NCI-H82 treated with DMSO at 0.1 percent for 48 hours (cell line): ENCODE results near the gene TBC1D22A.
"Not testable (repeated sequence)": the region's sequence is repeated elsewhere in the genome, so short reads cannot be mapped to it uniquely, and the experiment has no call there.

Experiments used
- DNase-seq: peaks from one replicate; lab custom pipeline; 2025; ENCODE audit not compliant: unreplicated experiment; lab: John Stamatoyannopoulos, UW

Gene TBC1D22A

DNA sequence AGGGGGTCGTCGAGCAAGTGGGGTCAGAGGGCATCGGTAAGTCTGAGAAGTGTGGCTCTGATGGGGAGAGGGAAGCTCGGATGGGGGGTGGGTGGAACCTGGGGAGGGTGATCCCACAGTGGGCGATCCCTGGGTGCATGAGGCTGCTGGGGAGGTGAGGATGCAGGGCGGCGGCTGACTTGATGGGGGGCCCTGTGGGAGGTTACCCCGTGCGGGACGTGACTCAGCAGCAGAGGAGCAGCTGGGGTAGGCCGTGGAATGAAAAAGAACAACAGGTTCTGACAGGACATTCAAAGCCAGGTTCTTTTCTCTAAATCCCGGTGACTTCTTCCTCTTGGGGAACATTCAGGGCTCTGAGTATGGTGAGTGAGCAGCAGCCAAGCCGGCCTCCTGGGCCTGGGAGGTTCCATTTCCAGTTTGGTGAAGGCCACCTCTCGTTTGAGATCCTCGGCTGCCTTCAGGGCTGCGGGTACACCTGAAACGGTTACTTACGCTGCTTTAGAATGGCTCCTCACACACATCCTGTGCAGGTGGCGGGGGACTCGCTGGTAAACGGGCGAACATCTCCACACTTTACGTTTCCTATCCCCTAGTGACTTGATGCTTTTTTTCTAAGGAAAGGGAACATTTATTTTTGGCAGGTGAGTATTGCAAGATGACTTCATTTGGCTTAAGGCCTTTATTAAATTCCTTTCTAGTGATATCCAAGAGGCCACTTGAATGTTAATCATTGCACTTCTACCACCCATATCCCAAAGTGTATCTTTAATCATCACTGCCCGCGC lies 278.2 kb downstream of the TBC1D22A start:
- no peak for DNase-seq

DNA sequence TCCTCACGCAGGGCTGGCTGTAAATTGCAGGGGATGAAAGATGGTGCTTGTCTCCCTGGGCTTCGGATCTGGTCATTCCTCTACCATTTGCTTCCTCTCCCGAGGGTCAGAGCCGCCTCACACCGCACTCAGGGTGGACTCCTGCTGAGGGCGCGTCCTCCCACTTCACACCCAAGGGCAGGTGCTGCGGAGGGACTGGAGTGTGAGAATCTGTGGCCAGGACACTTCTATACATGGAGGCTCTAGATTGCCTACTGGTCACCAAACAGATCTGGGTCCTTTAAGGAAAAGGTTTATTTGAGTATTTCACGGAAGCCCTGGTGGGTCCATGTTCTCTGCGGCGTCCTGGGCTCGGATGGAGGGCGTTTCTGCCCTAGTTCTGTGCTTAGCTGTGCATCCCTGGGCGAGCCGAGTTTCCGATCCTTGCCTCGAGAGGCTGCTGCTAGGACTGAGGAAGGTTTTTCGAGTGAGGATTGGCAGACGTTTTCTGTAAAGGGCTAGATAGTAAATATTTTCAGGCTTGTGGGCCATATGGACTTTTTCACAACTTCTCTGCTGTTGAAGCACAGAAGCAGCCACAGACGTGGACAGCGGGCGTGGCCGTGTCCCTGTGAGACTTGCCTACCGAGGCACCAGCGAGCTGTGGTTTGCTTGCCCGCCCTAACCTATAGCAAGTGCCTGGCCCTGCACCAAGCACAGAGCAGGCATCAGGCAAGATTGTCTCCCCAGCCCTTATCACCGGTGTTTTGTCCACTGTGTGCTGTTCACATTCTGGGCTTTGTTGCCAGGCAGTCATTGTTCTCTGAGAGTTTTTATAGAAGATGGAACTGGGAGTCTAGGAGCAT lies 279.0 kb downstream of the TBC1D22A start:
- DNase-seq: no peak

DNA sequence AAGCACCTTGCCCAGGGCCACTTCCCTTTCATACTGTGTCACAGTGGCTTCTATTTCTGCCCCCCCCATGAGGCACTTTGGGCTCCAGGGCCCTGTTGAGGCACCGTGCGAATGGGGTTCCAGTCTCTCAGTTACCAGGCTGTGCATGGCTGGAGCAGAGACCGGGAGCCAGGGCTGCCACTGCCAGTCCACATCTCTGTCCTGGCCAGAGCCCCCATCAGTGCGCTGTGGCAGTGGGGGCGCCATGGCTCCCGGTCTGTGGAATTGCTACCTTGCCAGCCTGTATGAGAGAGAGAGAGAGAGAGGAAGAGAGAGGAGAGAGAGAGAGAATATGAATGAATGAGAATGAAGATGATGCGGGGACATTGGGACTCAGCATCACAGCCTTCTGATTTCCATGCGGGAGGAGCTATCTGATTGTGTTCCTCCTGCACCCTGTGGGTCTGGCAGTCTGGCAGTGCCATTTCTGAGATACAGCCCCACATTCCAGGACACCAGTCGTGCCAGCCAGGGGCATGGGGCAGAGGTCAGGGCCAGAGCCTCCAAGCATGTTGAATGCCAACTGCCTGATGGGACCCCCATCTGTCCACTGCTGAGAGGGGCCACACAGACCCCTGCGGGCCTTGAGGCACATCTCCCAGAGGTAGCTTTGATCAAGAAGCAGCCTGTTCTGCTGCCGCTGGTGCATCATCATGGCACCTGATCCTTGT lies 279.8 kb downstream of the TBC1D22A start:
- DNase-seq: no peak

DNA sequence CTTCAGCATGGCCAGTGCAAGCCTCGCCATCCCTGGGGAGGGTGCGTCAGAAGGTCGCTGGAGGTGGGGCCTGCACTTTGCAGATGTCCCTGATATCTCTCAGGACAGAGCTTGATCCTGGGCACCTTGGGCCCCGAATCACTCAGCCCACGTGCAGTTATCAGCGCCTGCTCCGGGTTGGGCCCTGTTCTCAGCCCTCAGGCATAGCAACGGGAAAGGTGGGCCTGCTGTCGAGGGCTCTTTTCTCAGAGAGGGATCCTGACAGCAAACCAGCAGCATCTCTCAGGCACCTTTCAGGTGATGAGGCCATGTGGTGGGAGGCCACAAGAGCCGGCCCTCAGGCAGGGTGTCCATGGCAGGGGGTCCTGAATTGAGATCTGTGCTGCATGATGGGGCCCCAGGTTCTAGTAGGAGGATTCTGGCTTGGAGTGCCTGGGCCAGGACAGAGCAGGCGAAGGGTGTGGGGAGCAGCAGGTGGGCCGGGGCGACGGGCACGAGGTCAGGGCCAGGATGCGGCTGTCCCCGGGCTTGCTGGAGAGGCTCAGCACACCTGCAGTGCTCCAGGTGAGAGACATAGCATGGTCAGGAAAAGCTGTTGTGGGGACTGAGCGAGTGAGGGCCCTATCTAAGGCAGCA lies 280.5 kb downstream of the TBC1D22A start:
- no peak for DNase-seq

DNA sequence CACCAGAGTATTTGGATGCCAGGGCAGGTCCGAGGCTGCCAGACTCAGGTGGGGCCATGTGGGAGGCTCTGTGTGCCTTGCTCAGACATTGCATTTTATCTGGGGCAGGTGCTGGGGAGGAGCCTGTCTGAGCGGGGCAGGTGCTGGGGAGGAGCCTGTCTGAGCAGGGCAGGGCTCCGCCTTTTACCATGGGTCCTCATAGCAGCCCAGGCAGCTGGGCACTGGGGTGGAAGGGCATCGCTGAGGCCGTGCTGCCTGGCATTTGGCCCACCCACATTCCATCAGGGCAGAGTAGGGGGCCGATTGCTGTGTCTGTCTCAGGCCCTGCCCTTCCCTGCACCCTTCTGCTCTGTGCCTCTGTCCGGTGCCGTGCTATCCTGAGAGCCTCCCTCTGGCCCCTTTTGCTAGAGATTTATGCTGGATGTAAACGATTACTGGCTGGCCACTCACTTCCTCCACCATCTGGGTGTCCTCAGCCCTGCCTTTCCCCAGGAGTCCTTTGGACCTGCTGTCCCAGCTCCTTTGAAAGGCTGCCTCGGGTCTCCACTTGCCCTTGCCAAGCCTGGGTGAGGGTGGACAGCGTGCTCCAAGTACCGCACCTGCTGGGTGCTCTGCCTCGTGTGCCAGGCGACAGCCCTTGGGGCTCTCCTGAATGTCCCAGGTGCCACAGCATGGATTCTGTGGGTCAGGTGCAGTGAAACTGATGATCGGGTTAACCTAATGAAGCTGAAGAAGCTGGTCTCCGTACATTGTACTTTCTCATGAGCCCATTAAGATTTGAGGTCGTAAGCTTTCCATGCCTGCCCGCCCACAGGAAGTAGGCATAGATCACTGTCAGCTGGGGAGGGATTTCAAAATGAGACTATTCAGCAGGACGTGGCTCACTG lies 281.6 kb downstream of the TBC1D22A start:
- no peak for DNase-seq

DNA sequence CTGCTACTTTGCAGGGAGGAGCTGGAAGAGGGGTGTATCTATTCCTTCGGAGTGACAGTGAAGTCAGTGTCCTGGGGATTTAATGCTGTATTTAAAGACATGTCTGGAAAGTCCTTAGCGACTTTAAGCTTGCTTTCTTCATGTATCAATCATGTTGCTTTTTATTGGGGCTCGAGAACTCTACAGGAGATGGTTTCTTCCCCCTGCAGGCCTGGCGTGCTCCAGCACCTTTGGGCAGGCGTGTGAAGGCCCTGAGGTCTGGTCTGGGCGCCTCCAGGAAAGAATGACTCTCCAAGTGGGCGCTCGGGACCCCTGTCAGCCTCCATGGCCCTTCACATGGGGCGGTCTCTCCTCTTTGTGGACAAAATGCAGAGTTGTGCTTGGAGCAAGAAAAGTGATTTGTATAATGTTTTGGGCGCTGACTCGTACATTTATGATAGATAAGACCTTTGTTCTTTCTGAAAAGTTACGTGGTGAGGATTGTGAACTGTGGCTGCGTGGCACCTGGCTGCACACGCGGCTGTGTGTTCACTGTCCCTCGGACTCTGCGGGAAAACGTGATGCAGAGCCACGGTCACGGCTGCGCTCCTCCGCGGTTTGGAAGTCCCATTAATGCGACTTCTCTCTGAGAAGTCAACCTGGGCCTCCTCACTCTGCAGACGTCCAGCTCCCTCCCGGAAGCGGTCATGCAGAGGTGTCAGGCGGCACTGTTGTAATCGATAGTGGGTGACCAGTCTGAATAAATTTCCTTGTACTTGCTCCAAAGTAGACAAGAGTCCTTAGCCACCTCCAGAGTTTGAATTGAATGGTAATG lies 282.5 kb downstream of the TBC1D22A start:
- DNase-seq: no peak

DNA sequence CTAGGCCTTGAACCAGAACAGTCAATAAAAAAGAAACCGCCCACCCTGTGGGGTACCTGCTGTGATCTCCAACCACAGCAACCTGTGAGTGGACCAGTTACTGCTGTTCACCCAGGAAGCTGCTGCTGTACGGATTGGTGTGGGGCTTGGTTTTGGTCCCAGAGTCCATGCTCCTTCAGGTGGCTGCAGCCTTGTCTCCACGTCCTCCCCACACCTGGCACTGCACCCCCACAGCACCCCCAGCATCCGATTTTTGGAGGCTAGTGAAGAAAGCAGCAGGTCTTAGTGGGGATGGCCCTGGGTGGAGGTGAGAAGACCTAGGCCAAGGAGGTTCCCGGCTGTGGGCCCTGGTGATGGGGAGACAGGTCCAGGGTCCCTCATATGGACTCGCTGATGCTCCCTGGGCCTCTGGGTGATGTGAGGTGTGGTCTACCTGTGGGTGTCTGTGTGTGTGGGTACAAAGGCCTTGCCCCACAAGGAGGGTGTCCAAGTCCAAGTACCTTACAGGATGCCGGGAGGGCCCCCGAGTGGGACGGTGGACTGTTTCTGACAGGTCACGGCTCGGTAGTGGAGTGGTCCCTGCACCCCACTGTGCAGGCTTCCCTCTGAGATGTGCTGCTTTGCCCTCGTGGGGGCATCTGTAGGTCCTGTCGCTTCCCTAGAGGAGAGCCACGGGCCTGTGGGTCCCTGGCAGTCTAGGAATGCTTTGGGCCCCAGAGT lies 283.4 kb downstream of the TBC1D22A start:
- no peak for DNase-seq

DNA sequence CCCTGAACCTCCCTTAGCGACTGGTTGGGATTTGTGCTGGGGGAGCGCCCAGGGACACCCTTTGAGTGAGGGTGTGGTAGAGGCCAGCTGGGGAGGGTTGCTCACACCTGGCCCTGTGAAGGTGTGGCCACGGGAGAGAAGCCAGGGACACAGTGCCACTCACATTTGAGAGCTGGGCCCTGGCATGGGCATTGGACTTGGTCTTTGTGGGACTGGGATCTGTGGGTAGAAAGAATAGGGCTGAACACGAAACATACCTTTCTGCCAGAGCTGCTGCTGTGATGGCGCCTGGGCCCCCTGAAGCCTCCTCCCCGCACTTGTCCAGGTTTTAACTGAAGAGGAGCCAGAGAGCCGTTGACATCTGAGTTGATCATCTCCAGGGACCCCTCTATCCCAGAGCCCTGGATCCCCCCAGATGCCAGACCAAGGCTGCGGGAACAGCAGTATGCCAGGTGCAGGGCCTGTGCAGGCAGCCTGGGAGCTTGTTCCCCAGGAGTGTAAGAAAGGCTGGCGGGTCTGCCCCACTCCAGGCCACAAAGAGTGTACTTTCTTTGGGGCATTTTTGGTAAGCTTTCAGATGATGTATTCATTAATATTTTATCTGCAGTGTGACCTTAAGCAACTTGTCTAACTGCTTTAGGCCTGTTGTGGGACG lies 284.1 kb downstream of the TBC1D22A start:
- DNase-seq: no peak

DNA sequence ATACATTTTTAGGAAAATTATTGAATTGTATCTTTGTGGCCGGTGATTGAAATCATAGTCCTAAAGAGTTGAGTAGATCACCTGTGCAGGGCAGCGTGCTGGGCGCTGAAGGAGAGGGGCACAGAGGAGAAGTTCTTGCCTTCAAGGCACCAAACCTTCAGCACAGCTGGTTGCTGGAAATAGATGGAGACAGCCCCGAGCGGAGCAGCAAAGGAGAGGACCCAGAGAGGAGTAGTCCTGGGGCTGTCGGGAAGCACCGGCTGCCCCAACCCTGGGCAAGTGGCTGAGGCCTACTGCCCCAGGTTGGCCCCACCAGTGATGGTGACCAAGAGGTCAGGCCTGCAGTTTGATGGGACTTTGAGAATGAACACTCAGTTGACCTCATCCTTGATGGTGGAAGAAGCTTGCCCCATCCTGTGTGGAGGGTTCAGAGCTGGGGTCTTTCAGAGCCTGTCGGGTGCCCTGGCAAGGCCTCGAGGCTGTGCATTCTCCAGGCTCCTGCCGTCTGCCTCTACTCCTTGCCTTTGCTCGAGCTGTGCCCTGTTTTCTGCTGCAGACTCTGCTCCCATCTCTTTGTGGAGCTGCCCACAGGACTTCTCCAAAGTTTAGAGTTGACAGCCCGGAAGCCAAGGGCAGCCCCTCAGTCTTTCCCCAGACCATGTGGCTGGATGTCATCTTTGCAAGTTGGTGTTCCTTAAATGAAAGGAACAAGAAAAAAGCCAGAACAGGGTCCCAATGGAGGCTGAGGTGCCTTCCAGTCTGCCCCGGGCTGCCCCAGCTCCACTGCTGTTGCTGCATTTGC lies 285.1 kb downstream of the TBC1D22A start:
- DNase-seq: no peak

DNA sequence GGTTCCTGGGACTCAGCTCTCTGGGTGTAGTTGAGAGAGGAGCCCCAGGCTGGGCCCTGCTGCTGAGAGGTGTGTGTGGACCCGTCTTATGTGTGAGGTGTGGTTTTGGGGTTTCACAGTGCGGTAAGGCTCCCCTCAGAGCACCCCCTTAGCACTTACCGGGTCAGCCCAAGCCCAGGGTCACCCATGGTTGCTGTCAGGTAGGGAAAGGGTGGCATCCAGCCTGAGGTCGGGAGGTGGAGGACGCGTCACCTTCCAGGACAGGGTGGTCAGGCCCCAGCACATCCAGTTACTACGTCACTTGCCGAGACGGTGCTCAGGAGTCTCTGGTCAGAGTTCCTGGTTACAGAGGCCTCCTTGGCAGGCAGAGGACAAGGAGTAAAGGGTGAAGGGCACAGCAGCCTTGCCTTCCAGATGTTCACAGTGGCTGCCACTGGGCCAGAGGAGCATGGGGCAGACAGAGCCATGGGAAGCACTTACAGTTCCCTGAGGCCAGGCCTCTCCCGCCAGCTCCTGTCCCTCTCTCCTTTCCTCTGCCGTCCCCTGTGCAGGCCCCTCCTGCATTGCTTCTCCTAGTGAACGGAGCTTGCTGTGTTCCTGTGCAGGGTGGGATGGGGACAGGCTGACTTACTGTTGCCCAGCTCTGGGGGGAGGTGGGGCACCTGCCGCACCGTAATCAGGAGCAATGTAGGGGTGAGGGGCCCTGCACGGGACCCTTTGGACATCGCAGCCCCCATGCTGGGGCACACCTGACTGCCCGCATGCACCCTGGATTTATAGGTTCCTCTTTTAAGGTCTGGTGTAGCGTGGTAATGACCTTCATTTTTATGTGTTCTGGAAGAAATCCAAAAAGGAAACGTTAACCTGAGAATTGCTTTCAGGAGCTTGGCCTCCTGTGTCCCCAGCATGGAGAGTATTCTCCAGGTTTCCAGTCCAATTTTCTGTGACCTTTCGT lies 285.9 kb downstream of the TBC1D22A start:
- DNase-seq: no peak

DNA sequence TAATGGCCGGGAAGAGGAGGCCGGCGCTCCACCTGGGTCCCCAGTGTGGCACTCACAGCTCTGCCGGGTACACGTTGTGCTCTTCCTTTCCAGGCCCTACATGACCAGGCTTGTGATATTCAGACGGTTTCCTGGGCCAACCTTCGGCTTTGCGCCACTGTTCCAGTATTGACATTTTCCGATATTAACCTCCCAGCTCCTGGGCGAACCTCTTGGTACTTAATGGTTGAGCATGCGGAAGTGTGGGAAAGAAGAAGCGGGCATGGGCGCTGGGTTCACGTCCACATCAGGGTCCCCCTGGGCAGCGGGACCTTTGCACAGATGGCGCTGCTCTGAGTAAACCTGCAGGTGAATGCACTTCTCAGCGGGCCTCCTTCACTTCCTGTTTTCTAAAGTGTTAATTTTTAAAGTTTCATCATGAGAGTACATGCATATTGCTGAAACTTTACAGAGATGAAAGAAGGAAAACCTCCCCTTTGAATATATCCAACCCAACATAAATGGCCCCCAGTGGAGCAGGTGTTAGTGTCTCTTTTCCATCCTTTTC lies 286.7 kb downstream of the TBC1D22A start:
- DNase-seq: no peak

DNA sequence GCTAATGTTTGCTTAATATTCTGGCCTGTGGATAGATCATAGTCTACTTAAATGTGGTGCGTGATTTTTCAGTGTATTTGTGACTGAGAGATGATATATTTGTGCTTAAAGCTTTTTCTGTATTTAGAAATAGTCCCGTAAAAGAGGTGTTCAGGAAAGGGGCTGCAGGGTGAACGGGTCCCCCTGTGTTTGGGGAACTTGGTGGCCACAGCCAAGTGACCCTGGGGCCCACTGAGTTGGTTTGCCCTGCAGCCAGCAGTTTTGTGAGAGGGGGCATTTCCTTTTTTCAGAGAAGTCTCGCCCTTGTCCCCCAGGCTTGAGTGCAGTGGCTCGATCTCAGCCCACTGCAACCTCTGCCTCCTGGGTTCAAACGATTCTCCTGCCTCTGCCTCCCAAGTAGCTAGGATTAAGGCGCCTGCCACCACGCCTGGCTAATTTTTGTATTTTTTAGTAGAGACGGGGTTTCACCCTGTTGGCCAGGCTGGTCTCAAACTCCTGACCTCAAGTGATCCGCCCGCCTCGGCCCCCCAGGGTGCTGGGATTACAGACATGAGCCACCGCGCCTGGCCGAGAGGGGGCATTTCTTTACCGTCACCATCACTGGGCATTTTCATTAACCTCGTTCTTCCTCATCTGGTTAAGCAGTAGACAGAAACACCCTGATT lies 287.4 kb downstream of the TBC1D22A start:
- DNase-seq: not testable (repeated sequence)

DNA sequence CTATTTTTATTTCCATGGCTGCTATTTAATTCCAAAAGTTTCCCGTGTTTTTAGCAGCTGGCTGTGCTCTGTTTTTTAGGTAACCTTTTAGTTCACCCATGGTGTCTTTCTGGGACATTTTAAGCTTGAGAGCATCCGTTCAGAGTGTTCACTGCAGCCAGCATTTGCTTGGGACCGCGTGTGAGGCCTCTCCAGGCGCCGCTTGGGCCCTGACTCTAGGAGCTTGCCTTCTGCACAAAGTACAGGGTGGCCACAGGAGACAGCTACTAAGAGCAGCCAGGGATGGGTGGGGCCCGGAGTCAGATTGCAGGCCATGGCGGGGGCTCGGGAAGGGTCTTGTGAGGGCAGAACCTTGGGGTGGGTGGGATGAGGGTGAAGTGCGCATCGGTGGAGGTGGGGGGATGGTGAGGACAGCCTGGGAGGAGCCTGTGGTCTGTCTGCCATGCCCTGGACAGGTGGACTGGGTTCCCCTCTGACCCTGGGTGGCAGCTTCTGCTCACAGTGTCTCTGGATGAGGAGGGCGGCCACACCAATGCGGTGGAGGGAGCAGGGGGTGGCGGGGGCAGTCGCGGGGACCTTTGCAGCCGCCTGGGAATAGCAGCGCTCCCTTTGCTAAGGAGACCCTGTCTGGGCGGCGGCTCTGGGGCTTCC lies 288.1 kb downstream of the TBC1D22A start:
- no peak for DNase-seq

DNA sequence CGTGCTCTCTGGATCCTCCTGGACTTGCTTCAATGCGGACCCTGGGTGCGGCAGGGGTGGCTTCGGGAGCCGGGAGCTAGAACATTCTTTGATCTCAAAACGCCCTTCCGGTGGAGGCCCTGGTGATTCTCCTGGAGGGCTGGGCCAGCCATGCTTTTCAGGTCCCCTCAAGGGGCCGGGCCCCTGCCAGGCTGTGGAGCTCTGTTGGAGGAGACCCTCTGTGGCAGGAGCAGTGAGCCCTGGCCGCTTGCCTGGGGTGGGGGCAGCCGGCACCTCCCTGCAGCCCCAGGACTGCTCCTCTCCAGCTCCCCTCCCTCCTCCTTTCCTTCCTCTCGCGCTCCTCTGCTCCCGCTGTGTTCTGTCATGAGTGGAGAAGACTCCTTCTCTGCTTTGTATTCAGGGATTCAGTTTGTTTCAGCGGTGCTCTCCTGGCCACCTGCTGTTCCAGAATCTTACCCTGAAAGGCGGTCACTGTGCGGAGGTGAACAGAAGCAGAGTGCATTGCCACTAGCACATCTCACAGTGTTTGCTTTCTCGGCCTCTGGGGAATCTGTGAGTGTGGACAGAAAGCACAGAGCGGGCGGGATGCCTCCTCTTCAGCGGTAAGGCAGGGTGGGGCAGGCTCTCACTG lies 289.1 kb downstream of the TBC1D22A start:
- DNase-seq: no peak
